Duodenal mucosa (tissue), 2 donors: ENCODE results near the gene PLAU.
A peak's percentile ranks its signal among the peaks of the same experiment; 100 is the strongest.

ENCODE experiments used
- H3K27ac ChIP-seq: one replicate; pipeline ENCODE4 v1.7.0; 2013; ENCODE audit warnings: low read depth, low read length
- H3K27me3 ChIP-seq, 2 donors: one replicate each; pipeline ENCODE4 v1.7.0; 2013; ENCODE audit warnings: low read length in 2 of 2, control low read depth in 1 of 2; ENCODE audit not compliant: insufficient read depth in 2 of 2, control insufficient read depth in 1 of 2
- H3K36me3 ChIP-seq, 2 donors: one replicate each; pipeline ENCODE4 v1.7.0; 2013; ENCODE audit warnings: low read length in 2 of 2, control low read depth in 1 of 2; ENCODE audit not compliant: insufficient read depth in 2 of 2, control insufficient read depth in 1 of 2
- H3K4me1 ChIP-seq, 2 donors: one replicate each; pipeline ENCODE4 v1.7.0; 2013; ENCODE audit warnings: low read length in 2 of 2, control low read depth in 1 of 2; ENCODE audit not compliant: insufficient read depth in 2 of 2, control insufficient read depth in 1 of 2
- H3K4me3 ChIP-seq, 2 donors: one replicate each; pipeline ENCODE4 v1.7.0; 2013; ENCODE audit warnings: low read length in 2 of 2, low read depth in 1 of 2
- H3K9ac ChIP-seq, 2 donors: one replicate each; pipeline ENCODE4 v1.7.0; 2013; ENCODE audit warnings: low read length in 2 of 2, low read depth in 1 of 2
- H3K9me3 ChIP-seq, 2 donors: one replicate each; pipeline ENCODE4 v1.7.0; 2013; ENCODE audit warnings: low read length in 2 of 2, control low read depth in 1 of 2; ENCODE audit not compliant: control insufficient read depth in 1 of 2

PLAU gene

GRCh38 chr10:73907841-73908517 lies 3.0 kb upstream of the PLAU start:
- H3K4me3 ChIP-seq = no peak overlapping the region
- no peaks in the 10 kb centered on the region for H3K9me3 ChIP-seq
- no peak overlapping the region for H3K9ac ChIP-seq
- no peaks in the 10 kb centered on the region for H3K36me3 ChIP-seq
- H3K4me1 ChIP-seq = peaks cover 41 to 42% of the 10 kb centered on the region in 2 donors
- no peak overlapping the region for H3K27ac ChIP-seq
- no peaks in the 10 kb centered on the region for H3K27me3 ChIP-seq

GRCh38 chr10:73908853-73909539 lies 1.9 kb upstream of the PLAU start:
- Histone ChIP-seq H3K9ac (peak overlapping the region in 1 of 2 donors; percentile 43), H3K9me3 (no peaks in the 10 kb centered on the region), H3K27me3 (no peaks in the 10 kb centered on the region), H3K4me1 (peaks cover 41 to 42% of the 10 kb centered on the region in 2 donors), H3K36me3 (no peaks in the 10 kb centered on the region), H3K27ac (peak overlapping the region; percentile 50), H3K4me3 (peak overlapping the region in 1 of 2 donors; percentile 28)

GRCh38 chr10:73909540-73910115 lies 1.3 kb upstream of the PLAU start:
- H3K36me3 ChIP-seq = peaks cover 1 to 2% of the 10 kb centered on the region in 2 donors
- H3K27me3 ChIP-seq = no peaks in the 10 kb centered on the region
- H3K9me3 ChIP-seq = no peaks in the 10 kb centered on the region
- peak overlapping the region in 1 of 2 donors; percentile 43 for H3K9ac ChIP-seq
- no peak overlapping the region for H3K4me3 ChIP-seq
- peak overlapping the region; percentile 50 for H3K27ac ChIP-seq
- peaks cover 41 to 46% of the 10 kb centered on the region in 2 donors for H3K4me1 ChIP-seq

- Histone ChIP-seq H3K27me3 (no peaks in the 10 kb centered on the region), H3K9ac (peak overlapping the region; percentile 43 to 59), H3K9me3 (no peaks in the 10 kb centered on the region), H3K36me3 (peaks cover 3 to 6% of the 10 kb centered on the region in 2 donors), H3K4me3 (peak overlapping the region; percentile 72 to 75), H3K4me1 (peaks cover 46 to 47% of the 10 kb centered on the region in 2 donors), H3K27ac (peak overlapping the region; percentile 34)
Measured at GRCh38 chr10:73910401-73910763, 550 bp upstream of the PLAU start.

DNA sequence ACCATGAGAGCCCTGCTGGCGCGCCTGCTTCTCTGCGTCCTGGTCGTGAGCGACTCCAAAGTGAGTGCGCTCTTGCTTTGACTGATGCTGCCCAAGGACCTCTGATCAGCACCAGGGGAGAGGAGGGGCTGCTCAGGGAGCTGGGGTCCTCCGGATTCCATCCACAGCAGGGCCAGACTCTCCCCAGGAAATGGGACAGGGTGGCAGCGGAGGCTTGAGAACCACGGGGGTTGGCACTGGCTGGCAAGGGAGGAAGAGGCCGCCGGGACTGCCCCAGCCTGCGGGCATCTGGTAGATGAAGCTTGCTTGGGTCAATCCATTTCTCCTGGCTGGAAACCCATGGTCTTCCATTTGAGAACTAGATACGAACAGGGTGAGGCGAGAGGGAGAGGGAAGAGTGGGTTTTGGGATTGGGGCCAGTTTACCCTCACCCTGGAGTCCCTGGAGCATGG lies 647 bp downstream of the PLAU start:
- Histone ChIP-seq H3K36me3 (peaks cover 3 to 6% of the 10 kb centered on the region in 2 donors), H3K4me1 (peaks cover 48% of the 10 kb centered on the region in 2 donors), H3K4me3 (peak overlapping the region; percentile 72 to 75), H3K9ac (peak overlapping the region; percentile 9 to 54), H3K27me3 (no peaks in the 10 kb centered on the region), H3K9me3 (no peaks in the 10 kb centered on the region), H3K27ac (peak overlapping the region; percentile 48)

DNA sequence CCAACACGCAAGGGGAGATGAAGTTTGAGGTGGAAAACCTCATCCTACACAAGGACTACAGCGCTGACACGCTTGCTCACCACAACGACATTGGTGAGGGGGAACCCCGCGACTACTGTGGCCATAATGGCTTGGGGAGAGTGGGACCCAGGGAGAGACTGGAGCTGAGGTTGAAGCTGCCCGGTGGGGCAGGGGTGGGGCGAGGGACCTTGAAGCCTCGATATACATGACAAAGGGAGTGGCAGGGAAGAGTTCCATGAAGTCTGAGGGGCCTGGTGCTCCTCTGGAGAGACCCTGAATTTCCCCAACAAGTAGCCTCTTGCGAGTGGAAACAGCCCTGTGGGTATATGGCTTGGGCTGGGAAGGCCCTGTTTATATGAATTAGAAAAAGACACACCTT lies 3.1 kb downstream of the PLAU start:
- H3K36me3 ChIP-seq = peaks cover 3 to 6% of the 10 kb centered on the region in 2 donors
- no peaks in the 10 kb centered on the region for H3K9me3 ChIP-seq
- H3K4me3 ChIP-seq = no peak overlapping the region
- H3K27me3 ChIP-seq = no peaks in the 10 kb centered on the region
- peaks cover 39 to 40% of the 10 kb centered on the region in 2 donors for H3K4me1 ChIP-seq
- peak overlapping the region in 1 of 2 donors; percentile 21 for H3K9ac ChIP-seq
- no peak overlapping the region for H3K27ac ChIP-seq

GRCh38 chr10:73915206-73915851 lies 4.4 kb downstream of the PLAU start:
- H3K27ac ChIP-seq = no peak overlapping the region
- no peak overlapping the region for H3K9ac ChIP-seq
- H3K36me3 ChIP-seq = peaks cover 3 to 6% of the 10 kb centered on the region in 2 donors
- no peak overlapping the region for H3K4me3 ChIP-seq
- no peaks in the 10 kb centered on the region for H3K27me3 ChIP-seq
- no peaks in the 10 kb centered on the region for H3K9me3 ChIP-seq
- H3K4me1 ChIP-seq = peaks cover 26 to 27% of the 10 kb centered on the region in 2 donors

GRCh38 chr10:73916761-73917470 lies 6.0 kb downstream of the PLAU start:
- Histone ChIP-seq H3K36me3 (peaks cover 3 to 6% of the 10 kb centered on the region in 2 donors), H3K9me3 (no peaks in the 10 kb centered on the region), H3K27ac (no peak overlapping the region), H3K4me1 (peaks cover 14 to 20% of the 10 kb centered on the region in 2 donors), H3K27me3 (no peaks in the 10 kb centered on the region), H3K4me3 (no peak overlapping the region), H3K9ac (no peak overlapping the region)

DNA sequence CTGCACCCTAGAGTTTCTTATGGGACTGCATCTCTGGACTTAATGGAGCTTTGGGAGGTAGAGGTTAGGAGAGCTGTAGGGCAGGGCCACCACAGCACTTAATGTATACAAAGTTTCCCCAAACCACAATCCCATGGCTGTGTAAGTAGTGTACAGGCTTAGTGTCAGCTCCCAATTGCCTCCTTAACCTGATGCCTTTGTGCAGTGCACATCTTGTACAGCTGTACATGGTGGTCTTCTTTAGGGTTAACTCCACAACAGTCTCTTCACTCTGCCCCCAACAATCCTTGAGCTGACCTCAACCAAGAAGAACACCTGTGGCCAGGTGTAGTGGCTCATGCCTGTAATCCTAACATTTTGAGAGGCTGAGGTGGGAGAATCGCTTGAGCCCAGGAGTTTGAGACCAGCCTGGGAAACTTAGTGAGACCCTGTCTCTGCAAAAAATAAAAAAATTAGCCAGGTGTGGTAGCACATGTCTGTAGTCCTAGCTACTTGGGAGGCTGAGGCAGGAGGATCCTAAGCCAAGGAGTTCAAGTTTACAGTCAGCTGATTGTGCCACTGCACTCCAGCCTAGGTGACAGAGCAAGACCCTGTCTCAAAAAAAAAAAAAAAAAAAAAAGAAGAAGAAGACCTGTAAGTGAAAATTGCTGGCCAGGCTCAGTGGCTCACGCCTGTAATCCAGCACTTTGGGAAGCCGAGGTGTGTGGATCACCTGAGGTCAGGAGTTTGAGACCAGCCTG lies 6.8 kb downstream of the PLAU start:
- Histone ChIP-seq H3K27me3 (no peaks in the 10 kb centered on the region), H3K4me3 (no peak overlapping the region), H3K36me3 (peaks cover 3 to 6% of the 10 kb centered on the region in 2 donors), H3K4me1 (peaks cover 13 to 16% of the 10 kb centered on the region in 2 donors), H3K9ac (no peak overlapping the region), H3K27ac (no peak overlapping the region), H3K9me3 (no peaks in the 10 kb centered on the region)
